ENCODE results near the gene MMP24. TPM values are rescaled to one million over a fixed set of nuclear protein-coding genes. Genes with fewer than 3 reads are reported as not detected.
"Not testable (repeated sequence)": the region's sequence is repeated elsewhere in the genome, so short reads cannot be mapped to it uniquely, and the experiment has no call there.

Gene MMP24
- total RNA-seq, 1 experiment from 2014 or later = 23.0 TPM

DNA sequence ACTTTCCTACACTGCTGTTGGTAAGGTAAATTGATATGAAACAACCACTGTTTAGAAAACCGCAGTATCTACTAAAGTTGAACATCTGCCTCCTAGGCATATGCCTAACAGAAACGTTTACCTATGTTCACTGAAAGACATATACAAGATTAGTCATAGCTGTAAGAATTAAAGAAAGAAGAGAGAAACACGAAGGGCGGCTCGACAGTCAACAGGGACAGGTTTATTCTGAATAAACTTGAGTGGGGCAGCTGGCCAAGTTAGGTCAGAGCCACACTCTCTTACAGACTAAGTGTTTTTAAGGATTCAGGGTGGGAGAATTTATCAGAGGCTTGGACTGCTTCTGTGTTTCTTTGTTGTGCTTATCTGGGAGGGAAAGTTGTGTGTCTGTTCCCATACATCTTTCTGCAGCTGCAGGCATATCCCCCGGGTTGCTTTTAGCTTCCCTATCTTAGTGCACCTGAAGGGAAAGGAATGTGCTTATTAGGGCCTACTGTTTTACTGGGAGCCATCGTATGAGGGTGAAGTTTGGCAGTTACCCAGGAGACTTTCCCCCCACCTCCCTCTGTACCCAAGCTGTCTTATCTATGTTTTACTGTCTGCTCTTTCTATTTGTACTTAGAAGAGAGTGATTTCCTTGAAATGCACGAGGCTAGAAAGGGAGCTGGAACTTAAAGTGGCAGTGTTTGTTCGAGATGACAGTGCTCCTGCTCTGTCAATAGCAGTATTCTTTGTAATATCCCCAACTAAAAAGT is 34.2 kb upstream of the MMP24 start:
- no CpG with 5 or more reads among the region's 9 CpGs for WGBS (ENCODE audit: extremely low coverage, insufficient read length, low lambda C conversion rate)
- DNase-seq = no peak
- Histone ChIP-seq H3K18ac (ENCODE audit: insufficient read length, low read depth, low read length) (no peak overlapping the region), H2BK15ac (ENCODE audit: low read depth, low read length) (no peak overlapping the region), H4K20me1 (ENCODE audit: control insufficient read depth, insufficient read depth, insufficient read length) (no peaks in the 10 kb centered on the region), H2BK20ac (ENCODE audit: low read depth, low read length, poor library complexity, severe bottlenecking) (no peak overlapping the region), H2BK5ac (ENCODE audit: insufficient read length, low read length) (no peak overlapping the region), H3K27me3 (ENCODE audit: insufficient read depth, low read length) (no peaks in the 10 kb centered on the region; the same call in 1 of the 2 replicates), H3K79me2 (ENCODE audit: insufficient read depth, low read length) (no peaks in the 10 kb centered on the region), H2AK5ac (ENCODE audit: insufficient read length, low read length) (no peak overlapping the region), H4K91ac (ENCODE audit: insufficient read length, low read depth, low read length) (no peak overlapping the region), H3K79me1 (ENCODE audit: insufficient read depth, low read depth, low read length, poor library complexity, severe bottlenecking) (no peaks in the 10 kb centered on the region), H3K4me2 (ENCODE audit: insufficient read depth, insufficient read length, low read length) (no peak overlapping the region), H3K9ac (ENCODE audit: extremely low read depth, insufficient read length, low read length) (no peak overlapping the region), H3K4me1 (ENCODE audit: insufficient read depth, low read length) (no peaks in the 10 kb centered on the region), H2BK12ac (ENCODE audit: insufficient read length, low read depth, low read length) (no peak overlapping the region), H3K14ac (ENCODE audit: insufficient read depth, low read length) (no peak overlapping the region), H3K23ac (ENCODE audit: insufficient read length, low read depth, low read length) (no peak overlapping the region), H2BK120ac (ENCODE audit: low read depth, low read length, poor library complexity, severe bottlenecking) (no peak overlapping the region), H4K5ac (ENCODE audit: insufficient read length, low read depth, low read length) (no peak overlapping the region), H2AFZ (ENCODE audit: low read length) (no peak overlapping the region), H3K4ac (ENCODE audit: low read depth, low read length) (no peak overlapping the region), H4K8ac (replicated peaks; ENCODE audit: insufficient read length, low read depth, low read length) (no peak overlapping the region), H3K9me3 (ENCODE audit: control insufficient read depth, low read depth, low read length) (no peaks in the 10 kb centered on the region), H3T11ph (ENCODE audit: low read length) (no peak overlapping the region), H3K27ac (ENCODE audit: insufficient read length, low read depth, low read length) (no peak overlapping the region), H3K56ac (ENCODE audit: insufficient read length, low read depth, low read length) (no peak overlapping the region), H3K23me2 (ENCODE audit: insufficient read length, low read depth, low read length, poor library complexity, severe bottlenecking) (no peaks in the 10 kb centered on the region)
- Mint-ChIP-seq H3K9me3 (peaks cover 33 to 40% of the 10 kb centered on the region in 2 experiments), H3K27me3 (ENCODE audit: low read depth) (peaks cover 24% of the 10 kb centered on the region), H3K4me3 (no peak overlapping the region), H3K4me1 (peaks cover 28 to 29% of the 10 kb centered on the region in 2 experiments), H3K27ac (peak overlapping the region in 2 of 3 experiments; percentile 1 to 21; a peak in 1 of 7 replicates), H3K36me3 (ENCODE audit: insufficient read depth in 1 of 3, low read depth in 3 of 3) (peaks cover 7 to 28% (median 21%) of the 10 kb centered on the region in 3 experiments; a peak in 6 of 7 replicates)
- TF ChIP-seq, protein P1, sequence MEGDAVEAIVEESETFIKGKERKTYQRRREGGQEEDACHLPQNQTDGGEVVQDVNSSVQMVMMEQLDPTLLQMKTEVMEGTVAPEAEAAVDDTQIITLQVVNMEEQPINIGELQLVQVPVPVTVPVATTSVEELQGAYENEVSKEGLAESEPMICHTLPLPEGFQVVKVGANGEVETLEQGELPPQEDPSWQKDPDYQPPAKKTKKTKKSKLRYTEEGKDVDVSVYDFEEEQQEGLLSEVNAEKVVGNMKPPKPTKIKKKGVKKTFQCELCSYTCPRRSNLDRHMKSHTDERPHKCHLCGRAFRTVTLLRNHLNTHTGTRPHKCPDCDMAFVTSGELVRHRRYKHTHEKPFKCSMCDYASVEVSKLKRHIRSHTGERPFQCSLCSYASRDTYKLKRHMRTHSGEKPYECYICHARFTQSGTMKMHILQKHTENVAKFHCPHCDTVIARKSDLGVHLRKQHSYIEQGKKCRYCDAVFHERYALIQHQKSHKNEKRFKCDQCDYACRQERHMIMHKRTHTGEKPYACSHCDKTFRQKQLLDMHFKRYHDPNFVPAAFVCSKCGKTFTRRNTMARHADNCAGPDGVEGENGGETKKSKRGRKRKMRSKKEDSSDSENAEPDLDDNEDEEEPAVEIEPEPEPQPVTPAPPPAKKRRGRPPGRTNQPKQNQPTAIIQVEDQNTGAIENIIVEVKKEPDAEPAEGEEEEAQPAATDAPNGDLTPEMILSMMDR (conservative IDR thresholded peaks at IDR 0.05) = no peak

GRCh38 chr20:35193031-35193791 is 33.3 kb upstream of the MMP24 start:
- H3K79me1 ChIP-seq (ENCODE audit: insufficient read depth, low read depth, low read length, poor library complexity, severe bottlenecking); H3K9me3 ChIP-seq (ENCODE audit: control insufficient read depth, low read depth, low read length); H2BK20ac ChIP-seq (ENCODE audit: low read depth, low read length, poor library complexity, severe bottlenecking); H2BK5ac ChIP-seq (ENCODE audit: insufficient read length, low read length); H3K9ac ChIP-seq (ENCODE audit: extremely low read depth, insufficient read length, low read length); H3K18ac ChIP-seq (ENCODE audit: insufficient read length, low read depth, low read length); H3K4me1 ChIP-seq (ENCODE audit: insufficient read depth, low read length); H2BK15ac ChIP-seq (ENCODE audit: low read depth, low read length); H4K8ac ChIP-seq (replicated peaks; ENCODE audit: insufficient read length, low read depth, low read length); H4K5ac ChIP-seq (ENCODE audit: insufficient read length, low read depth, low read length); H2AFZ ChIP-seq (ENCODE audit: low read length); H3K4ac ChIP-seq (ENCODE audit: low read depth, low read length); H2AK5ac ChIP-seq (ENCODE audit: insufficient read length, low read length); H3K4me2 ChIP-seq (ENCODE audit: insufficient read depth, insufficient read length, low read length); H3K4me3 Mint-ChIP-seq; H3K27ac Mint-ChIP-seq; H3K56ac ChIP-seq (ENCODE audit: insufficient read length, low read depth, low read length); H3K14ac ChIP-seq (ENCODE audit: insufficient read depth, low read length); H2BK12ac ChIP-seq (ENCODE audit: insufficient read length, low read depth, low read length); H3K23me2 ChIP-seq (ENCODE audit: insufficient read length, low read depth, low read length, poor library complexity, severe bottlenecking); DNase-seq; H4K20me1 ChIP-seq (ENCODE audit: control insufficient read depth, insufficient read depth, insufficient read length); H3T11ph ChIP-seq (ENCODE audit: low read length); H2BK120ac ChIP-seq (ENCODE audit: low read depth, low read length, poor library complexity, severe bottlenecking); H4K91ac ChIP-seq (ENCODE audit: insufficient read length, low read depth, low read length); H3K27ac ChIP-seq (ENCODE audit: insufficient read length, low read depth, low read length); H3K23ac ChIP-seq (ENCODE audit: insufficient read length, low read depth, low read length); H3K27me3 ChIP-seq (ENCODE audit: insufficient read depth, low read length); H3K79me2 ChIP-seq (ENCODE audit: insufficient read depth, low read length): not testable (repeated sequence)
- Mint-ChIP-seq H3K4me1 (peaks cover 24 to 26% of the 10 kb centered on the region in 2 experiments), H3K27me3 (ENCODE audit: low read depth) (peaks cover 26% of the 10 kb centered on the region), H3K9me3 (peaks cover 37 to 49% of the 10 kb centered on the region in 2 experiments), H3K36me3 (ENCODE audit: insufficient read depth in 1 of 3, low read depth in 3 of 3) (peaks cover 7 to 32% (median 24%) of the 10 kb centered on the region in 3 experiments; a peak in 6 of 7 replicates)
- WGBS (ENCODE audit: extremely low coverage, insufficient read length, low lambda C conversion rate) = no CpG with 5 or more reads among the region's 9 CpGs
